H1 (cell line): ENCODE data around the gene FBN3.

Source experiments
- CTCF ChIP-seq, 3 experiments: IDR thresholded peaks; 1 replicate in 2 of 3; 2 replicates in 1 of 3; pipeline versions ENCODE4 v1.5.1 to v1.6.1; 2011; ENCODE audit warnings: low read length in 3 of 3, mild to moderate bottlenecking in 3 of 3, inconsistent platforms in 2 of 3, low read depth in 1 of 3, moderate library complexity in 1 of 3; ENCODE audit not compliant: insufficient read depth in 1 of 3; ENCODE audit errors: control extremely low read depth in 1 of 3
- EP300 ChIP-seq, 2 experiments: IDR thresholded peaks; 1 replicate in 1 of 2; 2 replicates in 1 of 2; pipeline ENCODE4 v1.6.1; 2011 to 2012; ENCODE audit warnings: low read depth in 2 of 2, low read length in 2 of 2, mild to moderate bottlenecking in 2 of 2, borderline replicate concordance in 1 of 2, inconsistent platforms in 1 of 2, moderate library complexity in 1 of 2
- EZH2 ChIP-seq: fragments of 200-600 bp; sonication (generic); IDR thresholded peaks from 2 replicates; pipeline ENCODE4 v1.7.1; 2012; ENCODE audit warnings: low read depth, mild to moderate bottlenecking, moderate library complexity, low read length, inconsistent platforms; ENCODE audit not compliant: severe bottlenecking
- JUND ChIP-seq: IDR thresholded peaks from 2 replicates; pipeline ENCODE4 v1.6.1; 2011; ENCODE audit warnings: mild to moderate bottlenecking, improper control_type of control experiment, low read length
- PHF8 ChIP-seq: fragments of 200-600 bp; sonication (generic); conservative IDR thresholded peaks from 2 replicates; pipeline ENCODE4 v1.7.1; 2012; ENCODE audit warnings: low read depth, mild to moderate bottlenecking, inconsistent platforms, low read length, moderate library complexity
- RAD21 ChIP-seq, 2 experiments: IDR thresholded peaks in 1 of 2; conservative IDR thresholded peaks in 1 of 2; 2 replicates each; pipeline ENCODE4 v1.6.1; 2011; ENCODE audit warnings: low read depth in 2 of 2, low read length in 2 of 2, improper control_type of control experiment in 1 of 2, inconsistent platforms in 1 of 2, mild to moderate bottlenecking in 1 of 2, moderate library complexity in 1 of 2
- SP1 ChIP-seq: IDR thresholded peaks from 2 replicates; pipeline ENCODE4 v1.6.1; 2011; ENCODE audit warnings: low read depth, low read length
- TAF1 ChIP-seq: IDR thresholded peaks from 2 replicates; pipeline ENCODE4 v1.6.1; 2011; ENCODE audit warnings: mild to moderate bottlenecking, low read depth, low read length

- TF ChIP-seq EZH2 (no peak), TAF1 (no peak), EP300 (IDR thresholded peaks at IDR 0.05; ENCODE audit: borderline replicate concordance in 1 of 2, low read depth in 2 of 2, low read length in 2 of 2) (no peak), CTCF (IDR thresholded peaks at IDR 0.05; ENCODE audit: control extremely low read depth in 1 of 3, insufficient read depth in 1 of 3, low read depth in 1 of 3, low read length in 3 of 3) (peak; percentile 36 to 89 (median 85)), RAD21 (IDR thresholded peaks at IDR 0.05 in 1 of 2, conservative IDR thresholded peaks at IDR 0.05 in 1 of 2; ENCODE audit: low read depth in 2 of 2, low read length in 2 of 2) (peak; percentile 95 to 97), JUND (peak; percentile 25; the same call in 1 of the 2 replicates), SP1 (0 out of 2 replicates have a peak, but pooled peaks have one; percentile 32), PHF8 (no peak)
Measured at GRCh38 chr19:8158411-8159074, 9.2 kb upstream of the FBN3 start.
